Islet of Langerhans (tissue), 1 donor: Measurements from ENCODE around the gene HPX.
A peak's percentile ranks its signal among the peaks of the same experiment; 100 is the strongest.

Experiments used
- FAIRE-seq: peaks from one replicate; lab custom pipeline; 2011; peaks lifted over from hg19 to GRCh38; lab: Jason Lieb, UNC

HPX gene

GRCh38 chr11:6389905-6390717 lies 50.7 kb downstream of the HPX start, which contains the start of gene SMPD1:
SMPD1 (plus strand) TSS chr11:6390474; CDS start chr11:6390599, 125 bp downstream.
- FAIRE-seq, result peak; percentile 60

GRCh38 chr11:6388748-6389147 lies 52.0 kb downstream of the HPX start:
- FAIRE-seq, result no peak

- no peak for FAIRE-seq
Observed at GRCh38 chr11:6387811-6388599, 52.8 kb downstream of the HPX start.

- no peak for FAIRE-seq
Observed at GRCh38 chr11:6385046-6385777, 55.6 kb downstream of the HPX start.
